ENCODE data around the gene COL19A1. TPM values are rescaled to one million over a fixed set of nuclear protein-coding genes. Genes with fewer than 3 reads are reported as not detected.

Gene COL19A1
- total RNA-seq, 1 experiment from 2014 or later, result 0.40 TPM

DNA sequence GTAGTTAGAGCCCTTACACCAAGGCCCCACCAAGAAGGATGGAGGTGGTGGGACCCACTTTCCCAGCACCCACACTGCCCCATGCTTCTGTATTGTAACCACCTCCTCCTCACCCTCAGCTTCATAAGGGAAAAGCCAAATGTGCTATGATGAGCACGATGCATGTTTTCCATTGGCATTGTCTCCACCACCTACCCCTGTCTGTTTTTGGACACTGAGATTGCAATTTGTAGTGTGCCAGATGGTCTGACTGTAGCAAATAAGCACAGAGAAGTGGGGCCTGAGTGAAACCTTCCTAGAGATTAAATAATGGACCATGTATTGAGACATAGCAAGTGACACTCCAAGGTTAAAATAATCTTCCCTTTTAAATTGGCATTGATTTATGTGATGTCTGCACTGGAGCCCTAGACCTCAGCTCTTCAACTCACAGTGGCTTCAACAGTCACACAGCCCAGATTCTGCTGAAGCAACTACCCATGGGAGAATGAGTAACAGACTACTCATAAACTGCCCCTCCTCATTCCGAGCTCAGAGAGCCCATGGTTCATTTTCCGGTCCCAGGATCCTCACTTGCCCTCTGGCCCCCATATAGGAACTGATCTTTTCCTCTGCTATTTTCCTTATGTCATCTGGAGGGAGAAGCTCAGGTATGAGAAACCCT, 258.7 kb downstream of the COL19A1 start:
- peak; percentile 96 for DNase-seq (ENCODE audit: low read depth)

DNA sequence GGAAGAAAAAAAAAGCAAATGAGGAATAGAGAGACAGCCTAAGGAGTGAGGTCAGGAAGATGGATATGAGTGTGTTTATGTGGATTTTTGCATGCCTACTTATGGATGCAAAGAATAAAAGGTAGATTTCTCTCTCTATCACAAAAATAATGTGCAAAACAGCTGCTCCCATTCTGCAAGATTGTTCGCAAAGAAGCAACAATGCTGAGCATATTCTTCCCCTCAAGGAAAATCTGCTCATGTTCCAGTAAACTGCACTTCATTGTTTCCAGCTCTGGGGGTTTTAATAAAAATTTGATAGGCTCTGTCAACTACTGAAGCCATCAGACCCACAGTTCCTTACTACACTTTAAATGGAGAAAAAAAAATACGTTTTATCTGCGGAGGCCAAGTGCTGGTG, 259.2 kb downstream of the COL19A1 start:
- no peak for DNase-seq (ENCODE audit: low read depth)

DNA sequence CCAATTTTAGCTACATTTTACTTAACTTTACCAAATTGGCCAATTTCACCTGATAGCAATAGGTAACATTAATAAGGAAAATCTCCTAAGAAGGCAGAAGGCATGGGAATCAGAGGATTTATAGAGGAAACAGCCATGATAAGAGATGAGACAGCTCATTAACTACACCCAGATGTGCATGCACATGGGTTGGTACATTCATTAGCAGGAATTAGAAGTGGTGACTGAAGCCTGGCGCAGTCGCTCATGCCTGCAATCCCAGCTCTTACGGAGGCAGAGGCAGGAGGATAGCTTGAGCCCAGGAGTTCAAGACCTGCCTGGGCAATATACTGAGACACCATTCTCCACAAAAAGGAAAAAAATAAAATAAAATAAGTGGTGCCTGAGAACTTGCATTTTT, 263.0 kb downstream of the COL19A1 start:
- no peak for DNase-seq (ENCODE audit: low read depth)

DNA sequence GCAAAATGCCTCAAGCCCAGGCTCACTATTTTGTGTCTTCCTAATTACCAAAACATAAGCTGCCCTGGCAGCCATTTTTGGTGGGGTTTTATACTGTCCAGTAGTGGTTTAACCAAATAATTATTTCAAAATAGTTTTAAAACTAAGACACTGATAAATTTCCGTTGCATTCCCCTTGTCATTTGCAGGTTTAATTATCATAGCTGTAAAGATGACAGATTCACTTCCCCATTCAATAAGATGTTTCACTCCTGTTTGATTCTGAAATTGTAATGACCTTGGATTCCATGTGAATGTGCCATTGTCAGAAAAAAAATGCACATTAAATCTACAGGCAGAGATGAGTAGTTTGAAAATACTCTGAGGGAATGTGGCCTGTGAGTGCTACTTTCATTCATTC, 264.5 kb downstream of the COL19A1 start:
- DNase-seq (ENCODE audit: low read depth), result no peak

DNA sequence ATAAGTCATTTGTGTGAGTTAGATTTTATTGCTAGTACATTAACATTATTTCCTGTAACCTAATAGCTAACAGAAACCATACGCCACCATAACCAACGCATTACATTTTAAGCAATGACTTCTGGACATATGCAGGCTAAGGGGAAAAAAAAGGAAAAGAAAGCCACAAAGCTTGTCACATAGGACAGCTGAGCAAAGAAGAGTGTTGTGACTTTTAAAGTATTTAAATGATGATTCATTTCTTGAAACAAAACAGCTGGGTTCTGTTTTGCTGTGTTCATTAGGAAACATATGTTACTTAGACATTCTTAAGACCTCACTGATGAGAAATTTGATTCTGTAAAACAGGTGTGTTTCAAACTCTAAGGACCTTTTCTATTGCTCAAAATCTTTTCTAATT, 265.2 kb downstream of the COL19A1 start:
- DNase-seq (ENCODE audit: low read depth), result peak; percentile 96

DNA sequence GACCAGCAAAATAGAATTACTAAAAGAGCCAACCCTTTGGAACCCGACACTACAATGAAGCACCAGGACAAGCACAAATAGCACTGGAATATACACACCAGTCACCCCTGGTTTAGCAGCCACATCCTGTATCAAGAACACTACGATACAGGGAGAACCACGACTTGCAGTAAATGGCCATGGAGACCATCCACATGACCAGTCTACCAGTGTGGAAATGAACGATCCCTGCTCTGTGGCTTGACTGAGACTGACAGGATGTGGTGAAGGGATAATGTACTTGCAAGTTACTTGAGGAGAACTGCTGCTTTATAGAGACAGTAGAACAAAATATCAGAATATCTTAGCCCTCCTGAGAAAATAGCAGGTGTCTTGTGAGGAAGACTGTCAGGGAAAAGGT, 266.9 kb downstream of the COL19A1 start:
- peak; percentile 88 for DNase-seq (ENCODE audit: low read depth)

DNA sequence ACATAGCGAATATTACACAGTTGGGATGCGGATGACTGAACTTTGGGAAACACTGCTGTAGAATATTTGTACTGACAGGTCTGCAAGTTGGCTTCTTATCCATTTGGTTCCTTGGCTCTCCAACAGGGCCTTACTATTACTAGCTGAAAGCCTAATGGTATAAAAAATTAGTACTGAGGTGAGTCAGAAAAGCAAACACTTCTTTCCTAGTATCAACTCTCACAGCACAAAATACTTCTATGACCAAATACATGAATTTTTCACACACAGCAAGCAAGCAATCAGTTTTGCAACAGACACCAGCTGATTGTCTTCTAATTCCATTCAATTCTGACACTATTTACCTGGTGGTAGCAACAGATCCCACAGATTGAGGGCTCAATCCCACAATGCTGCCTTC, 268.2 kb downstream of the COL19A1 start:
- DNase-seq (ENCODE audit: low read depth), result no peak

DNA sequence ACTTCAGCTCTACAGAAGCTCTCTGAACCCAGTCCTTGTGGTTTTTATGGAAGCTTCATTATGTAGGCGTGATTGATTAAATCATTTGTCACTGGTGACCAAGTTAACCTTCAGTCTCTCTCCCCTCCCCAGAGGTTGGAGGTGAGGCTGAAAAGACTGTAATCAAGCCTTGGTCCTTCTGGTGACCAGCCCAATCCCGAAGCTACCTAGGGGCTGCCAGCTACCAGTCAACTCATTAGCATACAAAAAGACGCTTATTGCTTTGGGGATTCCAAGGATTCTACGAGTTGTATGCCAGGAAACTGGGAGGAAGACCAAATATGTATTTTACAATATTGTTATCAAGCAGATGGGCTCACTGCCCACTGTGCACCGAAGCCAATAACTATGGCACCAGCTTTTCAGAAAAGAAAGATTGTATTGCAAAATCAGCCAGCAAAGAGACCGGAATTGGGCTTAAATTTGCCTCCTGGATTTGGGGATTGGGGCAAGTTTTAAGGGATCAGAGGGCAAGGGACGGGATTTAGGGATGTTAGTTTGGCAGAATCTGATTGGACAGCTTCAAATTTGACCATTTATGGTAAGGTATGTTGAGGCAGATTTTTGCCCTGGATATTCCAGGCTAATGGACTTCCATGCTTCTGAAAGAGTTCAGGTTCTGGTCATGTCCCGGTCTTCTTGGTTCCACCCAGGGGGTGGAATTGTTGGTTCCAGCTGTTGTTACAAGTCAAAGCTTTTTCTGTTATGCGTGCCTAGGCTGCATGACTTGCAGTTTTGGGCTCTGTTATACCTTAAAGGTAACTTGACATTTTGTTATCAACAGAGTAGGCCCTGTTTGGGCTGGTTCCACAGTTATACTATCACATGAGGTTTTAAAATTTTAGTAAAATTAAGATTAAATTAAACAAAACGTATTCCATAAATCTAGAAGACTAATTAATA, 269.1 kb downstream of the COL19A1 start:
- no peak for DNase-seq (ENCODE audit: low read depth)

DNA sequence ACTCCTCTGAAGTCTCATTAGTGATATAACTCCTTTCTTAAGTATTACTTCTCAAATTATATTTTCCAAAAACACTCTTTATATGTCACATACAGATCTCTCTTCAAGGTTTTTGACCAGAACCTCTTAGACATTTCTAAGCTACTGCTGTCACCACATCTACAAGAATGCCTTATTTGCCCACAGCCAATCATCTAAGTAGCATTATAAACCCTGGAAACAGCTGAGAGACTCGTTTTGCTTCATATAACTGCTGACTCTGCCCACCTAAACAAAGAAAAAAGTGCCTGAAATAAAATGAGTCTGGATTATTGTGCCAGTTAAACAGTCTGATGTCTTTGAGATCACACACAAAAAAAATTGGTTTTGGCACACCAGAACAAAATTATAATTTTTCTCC, 270.6 kb downstream of the COL19A1 start:
- DNase-seq (ENCODE audit: low read depth), result peak; percentile 49

DNA sequence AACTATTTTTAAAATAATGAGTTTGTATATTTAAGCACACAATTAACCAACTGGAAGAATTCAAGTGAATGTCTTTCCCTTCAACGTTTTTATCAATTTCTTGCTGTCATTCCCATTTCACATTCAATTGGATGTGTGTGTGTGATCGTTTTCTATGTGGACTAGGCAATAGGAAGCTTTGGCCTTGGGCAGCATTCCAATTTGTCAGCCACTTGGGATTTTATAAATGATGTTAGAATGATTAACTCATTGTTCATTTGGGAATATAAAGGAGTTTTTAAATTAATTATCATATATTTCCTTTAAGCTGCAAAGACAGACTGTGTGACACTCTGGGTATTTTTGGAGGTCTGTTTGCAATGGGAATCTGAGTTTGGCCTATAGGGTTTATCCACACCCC, 274.1 kb downstream of the COL19A1 start:
- DNase-seq (ENCODE audit: low read depth), result no peak

DNA sequence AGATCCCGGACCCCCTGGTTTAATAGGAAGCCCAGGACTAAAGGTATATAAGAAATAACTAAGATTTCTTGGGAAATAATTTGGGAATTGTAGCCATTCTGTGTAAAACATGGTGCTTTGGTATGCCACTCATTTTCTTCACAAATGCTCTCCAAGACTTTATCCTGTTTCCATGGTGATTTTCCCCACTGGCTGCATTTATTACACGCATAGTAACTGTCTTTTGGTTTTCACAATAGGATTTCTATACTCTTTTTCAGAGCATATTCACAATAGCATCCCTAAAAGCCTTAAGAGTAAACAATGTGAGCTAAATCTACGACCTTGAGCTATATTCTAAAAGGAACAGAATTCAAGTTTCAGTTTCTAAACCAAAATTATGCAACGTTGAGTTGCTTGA, 275.7 kb downstream of the COL19A1 start:
- no peak for DNase-seq (ENCODE audit: low read depth)

DNA sequence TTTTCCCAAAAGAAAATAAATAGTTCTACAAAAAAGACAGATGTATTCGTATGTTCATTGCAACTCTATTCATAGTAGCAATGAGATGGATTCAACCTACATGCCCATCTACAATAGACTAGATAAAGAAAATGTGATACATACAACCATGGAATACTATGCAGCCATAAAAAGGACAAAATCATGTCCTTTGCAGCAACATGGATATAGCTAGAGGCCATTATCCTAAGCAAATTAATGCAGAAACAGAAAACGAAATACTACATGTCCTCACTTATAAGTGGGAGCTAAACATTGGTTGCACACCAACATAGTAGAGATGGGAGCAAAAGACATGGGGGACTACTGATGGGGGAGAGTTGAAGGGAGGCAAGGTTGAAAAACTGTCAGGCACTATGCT, 278.8 kb downstream of the COL19A1 start:
- no peak for DNase-seq (ENCODE audit: low read depth)

DNA sequence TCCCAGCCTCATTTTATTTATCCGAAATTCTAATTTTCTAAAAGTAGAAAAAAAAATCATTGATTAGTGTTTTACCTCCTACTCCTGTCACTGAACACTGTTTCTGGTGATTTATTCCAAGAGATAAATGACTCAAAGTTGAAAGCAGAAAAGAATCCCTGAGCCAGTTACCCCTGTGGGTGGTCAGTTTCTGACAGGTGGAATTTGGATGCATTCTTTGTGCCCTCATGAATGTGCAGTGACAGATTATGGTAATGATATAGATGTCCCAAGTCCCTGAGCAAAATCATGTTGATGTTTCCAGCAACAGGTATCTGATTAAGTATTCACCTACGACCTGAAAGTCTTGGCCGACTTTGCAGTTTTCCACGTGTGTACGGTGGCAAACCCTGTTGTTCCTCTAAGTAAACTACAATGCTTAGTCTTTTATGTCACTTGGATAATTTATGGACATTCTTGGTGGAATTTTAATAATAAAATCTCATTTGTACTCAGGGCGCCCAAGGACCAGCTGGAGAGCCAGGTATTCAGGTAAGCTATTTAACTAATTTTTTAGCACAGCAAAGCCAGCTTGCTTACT, 282.9 kb downstream of the COL19A1 start:
- DNase-seq (ENCODE audit: low read depth), result no peak

DNA sequence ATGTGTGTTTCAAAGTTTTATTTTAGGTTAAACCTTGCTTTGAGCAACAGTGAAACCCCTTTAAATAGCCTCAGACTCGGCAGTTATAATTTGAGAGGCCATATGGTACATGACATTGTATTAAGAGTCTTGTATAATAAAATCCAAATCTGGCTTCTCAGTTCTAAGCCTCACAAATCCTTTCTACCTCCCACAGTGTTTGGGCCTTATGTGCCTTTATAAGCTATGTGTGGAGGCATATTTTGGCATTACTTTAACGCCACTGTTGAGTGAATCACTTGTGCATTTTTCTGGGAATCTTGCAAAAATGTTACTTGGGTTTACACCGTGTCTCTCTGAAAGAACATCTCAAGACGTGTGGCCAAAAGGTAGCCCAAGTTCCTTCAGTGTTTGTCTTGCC, 284.2 kb downstream of the COL19A1 start:
- no peak for DNase-seq (ENCODE audit: low read depth)

DNA sequence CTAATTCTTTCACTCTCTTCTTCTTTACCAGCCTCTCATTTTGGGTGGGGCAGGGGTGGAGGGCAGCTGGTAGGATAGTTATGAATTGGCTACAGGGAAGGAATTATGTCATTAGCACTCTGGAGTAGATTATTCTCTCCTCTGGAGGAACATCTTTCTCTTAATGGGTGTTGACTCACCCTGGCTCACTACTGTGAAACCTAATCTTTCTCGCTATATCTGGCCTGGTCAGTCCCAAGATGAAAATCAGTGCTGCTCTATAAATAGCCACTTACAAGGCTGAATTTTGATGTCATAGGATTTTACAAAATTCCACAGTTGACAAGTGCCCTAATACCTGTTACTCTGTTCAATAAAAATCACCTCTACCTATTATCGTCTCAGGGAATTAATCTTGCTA, 285.3 kb downstream of the COL19A1 start:
- peak; percentile 87 for DNase-seq (ENCODE audit: low read depth)

DNA sequence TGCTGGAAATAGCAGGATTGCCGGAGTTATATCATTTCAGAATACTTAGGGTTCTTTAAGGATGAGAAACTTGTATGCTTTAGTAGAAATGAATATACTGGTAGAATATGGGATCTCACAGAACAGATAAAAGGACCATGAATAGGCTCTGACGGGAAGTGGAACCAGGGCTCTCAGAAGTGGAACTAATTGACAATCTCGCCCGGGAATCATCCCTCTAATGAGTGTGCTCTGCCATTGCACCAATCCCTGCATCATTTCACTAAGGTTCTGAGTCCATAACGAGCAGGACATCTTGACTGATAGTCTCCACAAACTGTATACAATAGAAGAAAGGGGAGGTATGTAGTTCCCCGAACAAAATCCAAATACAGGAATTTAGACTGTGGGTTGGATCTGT, 286.4 kb downstream of the COL19A1 start:
- DNase-seq (ENCODE audit: low read depth), result no peak

DNA sequence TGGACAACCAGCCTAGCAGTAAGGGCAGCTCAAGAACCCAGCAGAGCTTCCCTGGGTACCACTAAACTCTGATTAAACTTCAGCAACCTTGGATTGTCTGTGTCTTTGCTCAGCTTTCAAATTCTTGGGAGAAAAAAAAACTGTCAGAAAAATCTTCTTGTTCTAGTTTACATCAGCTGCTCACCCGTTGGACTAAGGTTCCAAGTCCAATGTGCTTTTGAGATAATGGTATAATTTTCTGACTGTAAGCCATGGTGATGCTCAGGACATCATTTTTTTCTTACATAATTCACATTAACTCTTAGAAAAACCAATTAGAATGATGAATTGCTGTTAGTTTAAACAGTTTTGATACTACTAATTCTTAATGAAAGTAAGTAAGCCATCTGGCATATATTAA, 290.7 kb downstream of the COL19A1 start:
- DNase-seq (ENCODE audit: low read depth), result no peak

DNA sequence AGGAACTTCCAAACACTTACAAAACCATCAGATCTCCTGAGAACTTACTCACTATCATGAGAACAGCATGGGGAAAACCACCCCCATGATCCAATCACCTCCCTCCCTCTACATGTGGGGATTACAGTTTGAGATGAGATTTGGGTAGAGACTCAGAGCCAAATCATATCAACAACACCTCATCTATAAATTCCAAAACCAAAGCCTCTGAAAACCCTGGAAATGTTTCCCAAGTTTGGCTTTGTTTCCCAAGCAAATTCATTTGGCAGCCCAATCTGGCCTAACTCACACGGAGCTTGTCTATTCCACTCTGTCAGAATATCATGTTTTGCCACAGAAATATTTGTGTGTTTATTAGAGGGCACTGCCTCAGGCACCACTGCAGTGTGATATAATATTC, 293.9 kb downstream of the COL19A1 start:
- no peak for DNase-seq (ENCODE audit: low read depth)

DNA sequence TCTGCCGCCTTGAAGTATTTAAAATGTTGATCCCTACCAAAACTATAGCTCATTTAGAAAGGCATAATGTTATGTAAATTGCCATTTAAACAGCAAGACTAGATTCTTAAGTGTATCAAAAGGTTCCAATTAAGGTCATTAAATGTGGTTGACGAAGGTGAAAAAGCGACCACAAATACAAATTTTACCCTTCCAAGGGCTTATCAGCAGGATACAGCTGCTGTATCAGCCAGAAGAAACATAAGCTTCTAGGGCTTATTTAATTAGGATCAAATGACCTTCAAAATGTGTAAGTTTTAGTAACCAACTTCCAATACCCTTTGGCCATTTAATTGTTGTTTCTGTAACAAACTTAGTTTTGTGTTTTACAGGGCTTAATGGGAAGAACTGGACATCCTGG, 296.6 kb downstream of the COL19A1 start:
- no peak for DNase-seq (ENCODE audit: low read depth)

DNA sequence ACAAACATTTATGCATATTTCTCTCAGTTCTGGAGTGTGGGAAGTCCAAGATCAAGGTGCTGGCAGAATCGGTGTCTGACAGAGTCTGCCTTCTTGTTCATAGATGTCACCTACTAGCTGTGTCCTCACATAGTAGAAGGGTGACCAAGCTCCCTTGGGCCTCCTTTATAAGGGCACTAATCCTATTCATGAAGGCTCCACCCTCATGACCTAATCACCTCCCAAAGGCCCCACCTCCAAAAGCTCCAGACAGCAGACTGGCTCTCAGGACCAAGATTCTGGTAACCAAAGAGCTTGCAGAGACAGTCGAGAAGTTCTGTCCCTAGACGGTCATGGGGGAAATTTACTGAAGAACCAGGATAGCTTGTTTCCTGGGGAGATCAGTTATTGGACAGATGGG, 297.4 kb downstream of the COL19A1 start:
- no peak for DNase-seq (ENCODE audit: low read depth)

DNA sequence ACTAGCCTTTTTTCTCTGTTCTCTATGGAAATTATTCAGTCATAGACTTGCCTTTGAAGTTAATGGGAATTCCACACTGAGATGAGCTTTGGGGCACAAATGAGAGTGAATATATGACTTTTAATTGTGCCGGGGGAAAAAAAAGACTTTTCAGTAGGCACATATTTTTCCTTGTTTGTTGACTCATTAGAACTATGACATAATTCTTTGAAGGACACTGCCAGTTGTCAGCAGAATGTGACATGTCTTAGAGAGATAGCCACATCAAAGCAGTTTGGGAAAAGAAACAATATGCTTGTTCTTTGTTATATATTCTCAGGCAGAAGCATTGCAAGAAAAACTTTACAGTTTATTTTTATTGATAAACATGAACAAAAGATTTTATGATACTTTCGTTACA, 298.2 kb downstream of the COL19A1 start:
- DNase-seq (ENCODE audit: low read depth), result peak; percentile 83

DNA sequence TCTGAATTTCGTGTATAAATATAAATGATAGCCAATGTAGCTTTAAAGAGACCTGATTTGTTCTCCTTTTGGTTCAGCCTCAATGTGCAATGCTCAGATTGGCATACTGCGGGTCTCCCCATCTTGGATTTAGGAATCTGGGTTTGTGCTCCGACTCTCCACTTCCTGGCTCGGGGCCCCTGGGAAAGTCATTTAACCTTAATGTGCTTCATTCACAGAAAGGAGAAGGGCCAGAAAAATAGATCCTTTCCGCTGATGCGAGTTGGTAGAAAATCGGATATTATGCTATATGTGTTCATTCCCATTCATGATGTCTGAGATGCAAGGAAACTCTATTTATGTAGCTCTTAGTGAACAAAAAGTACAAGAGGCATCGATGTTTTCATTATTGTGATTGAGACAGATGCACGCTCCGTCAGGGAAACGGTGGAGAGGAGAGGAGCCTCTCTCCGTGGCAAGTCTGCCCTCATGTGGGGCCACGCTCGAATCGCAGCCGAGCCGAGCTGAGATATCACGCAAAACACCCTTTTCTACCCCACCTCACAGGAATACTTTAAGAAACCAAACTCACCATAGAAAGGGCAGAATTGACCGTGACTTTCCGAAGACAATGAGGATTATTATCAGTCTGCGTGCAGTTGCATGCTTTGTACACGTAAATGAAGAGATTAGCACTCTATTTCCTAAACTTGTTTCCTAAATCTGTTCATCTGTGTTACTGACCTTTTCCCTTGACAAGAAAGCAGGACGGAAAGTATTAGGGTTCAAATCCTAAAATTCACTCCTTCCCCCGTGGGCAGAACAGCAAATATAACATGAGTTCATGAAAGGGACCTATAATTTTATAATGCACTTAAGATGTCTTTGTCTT, 300.0 kb downstream of the COL19A1 start:
- DNase-seq (ENCODE audit: low read depth), result peak; percentile 76
